Measurements from ENCODE around the gene MLST8.

MLST8 gene

GRCh38 chr16:2209258-2210008 lies 4.2 kb downstream of the MLST8 start:
- DNase-seq (ENCODE audit: low read depth) = no peak

DNA sequence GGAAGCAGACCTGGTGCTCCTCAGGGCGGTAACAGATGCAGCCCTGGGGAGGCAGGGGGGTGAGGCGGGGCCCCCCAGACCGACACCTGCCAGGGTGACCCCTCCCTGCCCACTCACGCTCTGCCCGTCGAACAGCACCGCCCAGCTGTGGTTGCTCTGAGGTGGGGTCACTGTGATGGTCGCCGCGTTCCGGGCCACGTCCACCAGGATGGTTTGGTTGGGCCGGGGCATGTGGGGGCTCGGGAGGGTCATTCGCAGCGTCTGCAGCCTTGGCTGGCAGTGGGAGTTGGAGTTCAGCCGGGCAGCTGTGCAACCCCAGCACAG lies 4.7 kb downstream of the MLST8 start:
- DNase-seq (ENCODE audit: low read depth) = no peak

GRCh38 chr16:2210386-2211365 lies 5.4 kb downstream of the MLST8 start, which contains the start of gene BRICD5:
Gene BRICD5, minus strand, starts transcription at chr16:2210863. Its CDS starts 30 bp downstream, at chr16:2210833.
- no peak for DNase-seq (ENCODE audit: low read depth)

GRCh38 chr16:2211923-2212347 lies 6.7 kb downstream of the MLST8 start:
- no peak for DNase-seq (ENCODE audit: low read depth)

GRCh38 chr16:2212362-2213324 lies 7.4 kb downstream of the MLST8 start:
- no peak for DNase-seq (ENCODE audit: low read depth)

DNA sequence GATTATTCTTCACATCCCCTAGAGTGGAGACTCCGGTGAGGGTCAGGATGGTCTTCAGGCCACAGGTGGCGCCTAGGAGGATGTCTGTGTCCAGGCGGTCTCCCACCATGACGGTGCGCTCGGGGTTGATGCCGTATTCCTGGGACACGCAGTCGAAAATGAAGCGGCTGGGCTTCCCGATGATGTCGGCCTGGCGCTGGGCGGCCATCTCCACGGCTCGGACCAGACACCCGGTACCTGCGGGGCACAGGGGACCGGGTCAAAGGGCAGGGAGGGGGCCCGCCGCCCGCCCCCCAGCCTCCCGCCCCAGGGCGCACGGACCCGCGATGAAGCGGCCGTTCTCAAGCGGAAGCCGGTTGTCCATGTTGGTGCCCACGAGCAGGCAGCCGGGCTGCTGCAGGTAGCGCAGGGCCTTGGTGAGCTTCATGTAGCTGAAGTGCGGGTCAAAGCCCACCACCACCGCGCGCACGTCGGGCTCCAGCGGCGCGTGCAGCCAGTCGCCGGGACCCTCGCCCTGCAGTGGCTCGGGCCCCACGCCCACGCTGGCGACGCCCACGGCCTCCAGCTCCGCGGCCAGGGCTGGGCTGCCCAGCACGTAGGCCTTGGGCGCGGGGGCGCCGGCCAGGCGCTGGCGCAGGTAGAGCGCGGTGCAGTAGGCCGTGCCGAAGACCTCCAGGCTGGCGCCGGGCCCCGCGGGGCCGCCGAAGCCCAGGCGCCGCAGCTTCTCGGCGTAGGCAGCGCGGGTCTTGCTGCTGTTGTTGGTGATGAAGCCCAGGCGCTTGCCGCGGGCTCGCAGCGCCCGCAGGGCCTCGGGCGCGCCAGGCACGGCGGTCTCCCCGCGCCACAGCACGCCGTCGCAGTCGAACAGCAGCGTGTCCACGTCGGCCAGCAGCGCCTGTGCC lies 8.8 kb downstream of the MLST8 start:
- DNase-seq (ENCODE audit: low read depth) = no peak

- no peak for DNase-seq (ENCODE audit: low read depth)
Observed at GRCh38 chr16:2214719-2214968, 9.4 kb downstream of the MLST8 start, which contains the start of gene PGP. Gene PGP, minus strand, starts transcription at chr16:2214840. Its CDS starts 63 bp downstream, at chr16:2214777.

- no peak for DNase-seq (ENCODE audit: low read depth)
Observed at GRCh38 chr16:2216330-2216729, 11.1 kb downstream of the MLST8 start.

GRCh38 chr16:2223221-2223941 lies 18.1 kb downstream of the MLST8 start, which contains the start of gene E4F1:
Gene E4F1, plus strand, starts transcription at chr16:2223591. Its CDS starts 23 bp downstream, at chr16:2223614.
- peak; percentile 97 for DNase-seq (ENCODE audit: low read depth)

GRCh38 chr16:2223942-2224486 lies 18.8 kb downstream of the MLST8 start:
- no peak for DNase-seq (ENCODE audit: low read depth)

GRCh38 chr16:2226245-2226793 lies 21.1 kb downstream of the MLST8 start:
- no peak for DNase-seq (ENCODE audit: low read depth)

DNA sequence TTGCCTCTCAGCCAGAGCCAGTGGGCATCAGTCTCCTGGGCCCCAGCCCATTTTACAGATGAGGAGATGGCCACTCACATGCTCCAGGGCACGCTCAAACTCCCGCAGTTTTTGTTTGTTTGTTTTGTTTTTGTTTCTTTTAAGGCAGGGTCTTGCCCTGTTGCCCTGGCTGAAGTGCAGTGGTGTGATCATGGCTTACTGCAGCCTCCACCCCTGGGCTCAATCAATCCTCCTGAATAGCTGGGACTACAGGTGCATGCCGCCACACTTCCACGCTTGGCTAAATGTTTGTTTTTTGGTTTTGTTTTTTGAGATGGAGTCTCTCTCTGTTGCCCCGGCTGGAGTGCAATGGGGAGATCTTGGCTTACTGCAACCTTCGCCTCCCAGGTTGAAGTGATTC lies 21.7 kb downstream of the MLST8 start:
- no peak for DNase-seq (ENCODE audit: low read depth)

DNA sequence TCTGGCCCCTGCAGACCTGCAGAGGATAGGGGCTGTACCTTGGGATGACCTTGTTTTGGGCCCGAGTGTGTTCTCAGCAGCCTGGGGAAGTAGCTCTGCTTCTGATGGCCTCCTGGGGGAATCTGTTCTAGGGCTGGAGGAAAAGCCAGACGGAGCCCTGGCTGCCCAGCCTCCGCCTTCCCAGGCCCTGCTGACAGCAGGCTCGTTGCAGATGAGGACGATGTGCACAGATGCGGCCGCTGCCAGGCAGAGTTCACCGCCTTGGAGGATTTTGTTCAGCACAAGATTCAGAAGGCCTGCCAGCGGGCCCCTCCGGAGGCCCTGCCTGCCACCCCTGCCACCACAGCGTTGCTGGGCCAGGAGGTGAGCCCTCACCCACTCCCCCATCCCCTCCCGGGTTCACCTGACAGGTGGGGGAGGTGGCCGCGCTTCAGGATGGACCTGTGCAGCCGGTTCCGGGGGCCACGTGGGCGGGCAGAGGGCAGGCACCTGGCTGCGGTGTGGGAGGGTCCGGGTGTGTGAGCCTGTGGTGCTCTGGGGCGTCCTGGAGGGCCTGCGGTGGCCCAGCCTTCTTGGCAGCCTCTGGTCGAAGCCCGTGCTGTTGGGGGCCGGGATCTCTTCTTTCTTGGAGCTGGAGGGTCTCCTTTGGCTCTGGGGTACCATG lies 23.0 kb downstream of the MLST8 start:
- DNase-seq (ENCODE audit: low read depth) = no peak

DNA sequence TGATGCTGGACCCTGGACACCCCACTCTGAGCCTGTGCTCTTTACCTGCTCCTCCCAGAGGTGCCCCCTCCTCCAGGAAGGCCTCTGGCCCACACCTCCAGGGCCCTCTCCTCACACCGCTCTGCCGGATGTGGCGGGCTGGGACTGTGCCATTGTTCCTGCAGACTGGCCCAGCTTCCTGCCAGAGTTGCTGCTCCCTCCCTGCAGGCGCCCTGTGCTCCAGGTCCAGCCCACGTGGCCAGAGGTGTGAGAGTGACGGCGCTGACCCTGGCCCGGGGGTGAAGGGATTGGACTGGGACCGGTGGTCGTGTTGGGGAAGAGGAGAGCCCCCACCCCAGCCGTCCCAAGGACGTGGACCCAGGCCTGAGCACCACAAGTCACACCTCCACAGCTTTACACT lies 23.8 kb downstream of the MLST8 start:
- DNase-seq (ENCODE audit: low read depth) = no peak

DNA sequence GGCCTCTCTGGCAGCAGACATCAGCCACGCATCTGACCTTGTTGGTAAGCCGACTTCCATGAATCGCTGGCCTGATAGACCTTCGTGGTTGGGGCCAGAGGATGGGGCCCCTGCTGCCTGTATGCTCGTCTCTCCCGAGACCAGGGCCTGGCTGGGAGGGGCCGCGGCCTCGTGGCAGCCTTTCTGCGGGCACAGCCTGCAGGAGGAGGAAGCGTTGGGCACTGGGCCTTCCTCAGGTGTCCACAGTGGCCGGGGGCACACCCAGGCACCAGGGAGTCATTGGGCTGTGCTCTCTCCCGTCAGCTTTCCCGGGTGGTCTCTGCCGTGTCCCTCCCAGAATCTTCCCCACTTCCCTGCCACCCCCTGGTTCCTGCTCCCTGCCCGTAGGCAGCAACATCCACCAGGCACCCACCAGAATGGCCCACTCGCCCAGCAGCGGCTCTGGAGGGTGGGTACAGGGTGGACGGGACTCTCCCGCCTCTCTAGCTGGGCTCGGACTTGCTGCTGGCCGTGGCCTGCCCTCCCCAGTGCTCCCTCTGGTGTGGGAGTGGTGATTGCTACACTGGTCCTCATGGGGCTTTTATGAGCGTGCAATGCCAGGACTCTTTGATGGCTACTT lies 24.5 kb downstream of the MLST8 start:
- no peak for DNase-seq (ENCODE audit: low read depth)

DNA sequence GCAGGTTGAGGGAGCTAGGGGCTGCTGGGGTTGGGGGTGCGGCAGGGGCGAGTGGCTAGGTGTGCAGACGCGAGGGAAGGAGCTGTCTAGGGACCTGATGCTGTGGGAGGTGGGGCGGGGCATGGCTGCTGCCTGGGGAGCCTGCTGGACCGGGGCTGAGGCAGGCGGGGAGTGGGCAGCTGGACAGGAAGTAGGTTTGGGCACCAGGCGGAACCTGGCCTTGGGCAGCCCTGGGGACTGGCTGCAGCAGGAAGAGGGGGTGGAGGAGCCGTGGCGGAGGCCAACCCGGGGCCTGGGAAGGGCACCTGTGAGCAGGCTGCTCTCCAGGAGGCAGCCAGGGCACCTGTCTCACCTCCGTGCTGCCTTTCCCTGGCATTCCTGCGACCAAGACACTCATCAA lies 25.1 kb downstream of the MLST8 start:
- no peak for DNase-seq (ENCODE audit: low read depth)

- DNase-seq (ENCODE audit: low read depth) = no peak
Observed at GRCh38 chr16:2231016-2231931, 26.0 kb downstream of the MLST8 start.
